ENCODE measurements around the gene COPZ2.

Gene COPZ2

GRCh38 chr17:47996201-47996600, 41.4 kb downstream of the COPZ2 start:
- ChIA-PET POLR2A (interaction anchor here (1.0 to 1.4 kb wide), 2 partner anchors 25 to 55 kb away, joined by 3 read pairs; partner anchors contain the start of genes CDK5RAP3 and PNPO), CTCF (no interaction called here)
- TF ChIP-seq ELF4 (IDR thresholded peaks at IDR 0.05) (no peak), ARNT (IDR thresholded peaks at IDR 0.05) (no peak), PKNOX1 (IDR thresholded peaks at IDR 0.05) (no peak), FOXM1 (IDR thresholded peaks at IDR 0.05; ENCODE audit: borderline replicate concordance) (no peak), NFRKB (IDR thresholded peaks at IDR 0.05) (no peak), SP1 (IDR thresholded peaks at IDR 0.05) (no peak), SUZ12 (IDR thresholded peaks at IDR 0.05) (no peak), TARDBP (IDR thresholded peaks at IDR 0.05) (no peak), BHLHE40 (IDR thresholded peaks at IDR 0.05; ENCODE audit: borderline replicate concordance) (no peak), ZNF384 (IDR thresholded peaks at IDR 0.05) (no peak), HDGF (IDR thresholded peaks at IDR 0.05; ENCODE audit: borderline replicate concordance) (no peak), LEF1 (IDR thresholded peaks at IDR 0.05; ENCODE audit: borderline replicate concordance) (no peak), CTBP1 (IDR thresholded peaks at IDR 0.05; ENCODE audit: borderline replicate concordance) (no peak), FOXA1 (IDR thresholded peaks at IDR 0.05) (no peak), FOXK2 (IDR thresholded peaks at IDR 0.05) (no peak), L3MBTL2 (conservative IDR thresholded peaks at IDR 0.05) (no peak)
- DNase-seq (ENCODE audit: extremely low spot score), result no peak

DNA sequence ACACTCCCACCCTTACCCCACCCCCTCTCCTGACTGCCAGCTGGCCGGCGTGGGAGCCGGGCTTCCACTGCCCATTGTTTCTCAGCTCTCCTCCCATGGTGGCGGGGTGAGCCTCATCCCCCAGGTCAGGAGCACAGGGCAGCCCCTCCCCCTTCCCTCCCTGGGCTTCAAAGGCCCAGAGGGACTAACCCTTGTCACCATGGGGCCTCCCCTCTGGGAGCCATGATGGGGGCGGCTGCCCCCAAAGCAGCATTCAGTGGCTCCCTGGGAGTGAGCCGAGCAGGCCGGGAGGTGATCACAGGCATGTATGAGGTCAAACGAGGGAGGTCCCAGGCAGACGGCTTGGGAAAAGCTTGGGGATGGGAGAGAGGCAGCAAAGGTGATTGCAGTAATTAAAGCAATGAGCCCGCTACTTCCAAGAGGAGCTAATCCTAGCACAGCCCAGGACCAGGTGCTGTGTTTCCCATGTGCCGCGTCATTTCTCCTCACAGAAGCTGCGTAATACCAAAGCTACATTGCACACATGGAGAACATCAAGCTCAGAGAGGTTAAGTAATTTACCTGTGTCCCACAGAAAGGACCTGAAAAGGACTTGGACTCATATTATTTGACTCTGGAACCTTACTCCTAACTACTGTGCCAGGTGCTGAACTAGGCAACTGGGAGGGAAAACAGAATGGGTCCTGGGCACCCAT, 42.2 kb downstream of the COPZ2 start:
- no peak for DNase-seq (ENCODE audit: extremely low spot score)
- CTCF ChIA-PET, result interaction anchor here (0.6 to 1.1 kb wide), 2 partner anchors 15 to 96 kb away, joined by 5 to 6 read pairs; no protein-coding TSS in a partner anchor
- TF ChIP-seq NFRKB (IDR thresholded peaks at IDR 0.05) (no peak), L3MBTL2 (conservative IDR thresholded peaks at IDR 0.05) (no peak), SUZ12 (IDR thresholded peaks at IDR 0.05) (no peak), LEF1 (IDR thresholded peaks at IDR 0.05; ENCODE audit: borderline replicate concordance) (no peak), FOXA1 (IDR thresholded peaks at IDR 0.05) (no peak), ARNT (IDR thresholded peaks at IDR 0.05) (no peak)
- POLR2A ChIA-PET, result interaction anchor here (1.0 to 1.4 kb wide), 2 partner anchors 24 to 54 kb away, joined by 3 read pairs; partner anchors contain the start of genes CDK5RAP3 and PNPO

GRCh38 chr17:47994724-47995123, 42.9 kb downstream of the COPZ2 start:
- no peak for DNase-seq (ENCODE audit: extremely low spot score)
- ChIA-PET POLR2A (interaction anchor here (1.4 kb wide), 2 partner anchors 23 to 24 kb away, joined by 3 read pairs; partner anchors contain the start of gene CDK5RAP3), CTCF (interaction anchor here (1.1 kb wide), 1 partner anchor 16 kb away, joined by 6 read pairs; no protein-coding TSS in a partner anchor)
- TF ChIP-seq LEF1 (IDR thresholded peaks at IDR 0.05; ENCODE audit: borderline replicate concordance) (no peak), PKNOX1 (IDR thresholded peaks at IDR 0.05) (no peak), ZNF384 (IDR thresholded peaks at IDR 0.05) (no peak), FOXK2 (IDR thresholded peaks at IDR 0.05) (no peak), FOXM1 (IDR thresholded peaks at IDR 0.05; ENCODE audit: borderline replicate concordance) (no peak), SUZ12 (IDR thresholded peaks at IDR 0.05) (no peak), BHLHE40 (IDR thresholded peaks at IDR 0.05; ENCODE audit: borderline replicate concordance) (no peak), NFRKB (IDR thresholded peaks at IDR 0.05) (no peak), CTBP1 (IDR thresholded peaks at IDR 0.05; ENCODE audit: borderline replicate concordance) (no peak), TARDBP (IDR thresholded peaks at IDR 0.05) (no peak), HDGF (IDR thresholded peaks at IDR 0.05; ENCODE audit: borderline replicate concordance) (no peak), ARNT (IDR thresholded peaks at IDR 0.05) (no peak), ELF4 (IDR thresholded peaks at IDR 0.05) (no peak), SP1 (IDR thresholded peaks at IDR 0.05) (no peak), FOXA1 (IDR thresholded peaks at IDR 0.05) (no peak)

DNA sequence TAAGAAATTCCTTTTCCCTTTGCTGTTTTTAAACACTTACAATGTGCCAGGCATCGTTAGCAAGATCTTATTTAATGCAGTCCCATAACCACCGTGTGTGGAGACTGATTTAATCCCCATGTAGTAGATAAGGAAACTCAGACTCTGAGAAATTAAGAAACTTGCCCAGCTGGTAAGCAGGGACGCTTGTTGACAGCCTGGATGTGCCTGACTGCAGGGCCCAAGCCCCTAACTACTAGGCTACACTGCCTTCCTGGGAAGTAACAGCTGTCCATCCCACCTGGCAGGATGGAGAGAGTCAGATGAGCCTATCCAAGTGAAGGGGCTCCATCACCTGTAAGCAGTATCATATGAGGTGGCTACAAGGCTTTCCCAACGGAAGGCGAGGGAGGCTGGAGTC, 43.6 kb downstream of the COPZ2 start:
- ChIA-PET CTCF (interaction anchor here (0.8 to 1.7 kb wide), 3 partner anchors 11 to 47 kb away, joined by 3 to 4 read pairs (median 3); partner anchors contain the start of gene CDK5RAP3), POLR2A (interaction anchor here (1.2 to 1.6 kb wide), 3 partner anchors 10 to 53 kb away, joined by 3 to 4 read pairs (median 4); partner anchors contain the start of genes CDK5RAP3 and PNPO)
- no peak for TF ChIP-seq PKNOX1 (IDR thresholded peaks at IDR 0.05)
- no peak for TF ChIP-seq FOXA1 (IDR thresholded peaks at IDR 0.05)
- no peak for DNase-seq (ENCODE audit: extremely low spot score)

DNA sequence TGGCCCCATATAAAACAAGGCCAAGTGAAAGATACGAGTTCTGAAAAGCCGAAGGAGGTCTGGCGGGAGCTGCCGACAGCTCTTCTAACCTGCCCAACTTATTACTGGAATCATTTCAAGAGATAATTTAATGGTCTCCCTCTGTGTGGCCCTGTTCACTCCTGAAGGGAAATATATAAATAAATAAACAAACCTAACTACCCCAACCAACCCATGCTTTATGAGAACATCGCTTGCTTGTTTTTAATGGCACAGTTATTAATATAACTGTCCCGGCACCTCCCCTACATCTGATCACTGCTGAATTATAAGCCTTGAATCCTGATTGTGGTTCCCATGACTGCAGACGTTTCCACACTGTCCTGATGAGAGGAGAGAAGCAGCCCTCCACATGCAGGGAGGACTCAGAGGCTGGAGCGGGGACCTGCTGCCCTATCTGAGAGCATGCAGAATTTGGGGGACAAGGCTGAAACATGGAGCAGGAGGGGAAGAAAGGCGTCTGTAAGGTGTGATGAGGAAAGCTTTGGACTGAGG, 44.5 kb downstream of the COPZ2 start:
- no peak for DNase-seq (ENCODE audit: extremely low spot score)
- ChIA-PET POLR2A (interaction anchor here (1.2 to 1.6 kb wide), 3 partner anchors 9 to 52 kb away, joined by 3 to 4 read pairs (median 4); partner anchors contain the start of genes CDK5RAP3 and PNPO), CTCF (interaction anchor here (0.8 to 1.7 kb wide), 4 partner anchors 10 to 46 kb away, joined by 3 to 4 read pairs (median 4); partner anchors contain the start of gene CDK5RAP3)
- TF ChIP-seq NFRKB (IDR thresholded peaks at IDR 0.05) (no peak), FOXA1 (IDR thresholded peaks at IDR 0.05) (no peak), TARDBP (IDR thresholded peaks at IDR 0.05) (no peak), ARNT (IDR thresholded peaks at IDR 0.05) (no peak), L3MBTL2 (conservative IDR thresholded peaks at IDR 0.05) (no peak), ZNF384 (IDR thresholded peaks at IDR 0.05) (no peak), FOXK2 (IDR thresholded peaks at IDR 0.05) (no peak), HDGF (IDR thresholded peaks at IDR 0.05; ENCODE audit: borderline replicate concordance) (no peak), LEF1 (IDR thresholded peaks at IDR 0.05; ENCODE audit: borderline replicate concordance) (no peak), ELF4 (IDR thresholded peaks at IDR 0.05) (no peak), SUZ12 (IDR thresholded peaks at IDR 0.05) (no peak), BHLHE40 (IDR thresholded peaks at IDR 0.05; ENCODE audit: borderline replicate concordance) (no peak), FOXM1 (IDR thresholded peaks at IDR 0.05; ENCODE audit: borderline replicate concordance) (no peak), CTBP1 (IDR thresholded peaks at IDR 0.05; ENCODE audit: borderline replicate concordance) (no peak), PKNOX1 (IDR thresholded peaks at IDR 0.05) (no peak), SP1 (IDR thresholded peaks at IDR 0.05) (no peak)

Measured in HEK293T (cell line).